SKM-1 (cell line): ENCODE measurements around the gene CAPS.

Source experiments
- DNase-seq: peaks from one replicate; lab custom pipeline; 2025; ENCODE audit not compliant: unreplicated experiment; lab: John Stamatoyannopoulos, UW

Gene CAPS

GRCh38 chr19:5933391-5934068 lies 19.5 kb downstream of the CAPS start:
- no peak for DNase-seq

GRCh38 chr19:5934069-5934401 lies 20.0 kb downstream of the CAPS start:
- no peak for DNase-seq

GRCh38 chr19:5934774-5935472 lies 20.9 kb downstream of the CAPS start:
- DNase-seq, result no peak

GRCh38 chr19:5935473-5936291 lies 21.6 kb downstream of the CAPS start:
- no peak for DNase-seq

- DNase-seq, result no peak
Measured at GRCh38 chr19:5936292-5936592, 22.2 kb downstream of the CAPS start.

- no peak for DNase-seq
Measured at GRCh38 chr19:5937550-5937949, 23.5 kb downstream of the CAPS start.

GRCh38 chr19:5940260-5941208 lies 26.5 kb downstream of the CAPS start:
- DNase-seq, result no peak

GRCh38 chr19:5941673-5942072 lies 27.6 kb downstream of the CAPS start:
- no peak for DNase-seq

- no peak for DNase-seq
Measured at GRCh38 chr19:5943045-5943444, 29.0 kb downstream of the CAPS start.

- no peak for DNase-seq
Measured at GRCh38 chr19:5943623-5944022, 29.6 kb downstream of the CAPS start.

- no peak for DNase-seq
Measured at GRCh38 chr19:5947435-5947834, 33.4 kb downstream of the CAPS start.

GRCh38 chr19:5948752-5949564 lies 34.9 kb downstream of the CAPS start:
- DNase-seq, result no peak

GRCh38 chr19:5949792-5950305 lies 35.8 kb downstream of the CAPS start:
- no peak for DNase-seq

GRCh38 chr19:5950741-5951140 lies 36.7 kb downstream of the CAPS start:
- no peak for DNase-seq

- DNase-seq, result no peak
Measured at GRCh38 chr19:5951338-5951861, 37.3 kb downstream of the CAPS start.

- DNase-seq, result no peak
Measured at GRCh38 chr19:5952193-5953029, 38.4 kb downstream of the CAPS start.

- no peak for DNase-seq
Measured at GRCh38 chr19:5953030-5953589, 39.1 kb downstream of the CAPS start.

GRCh38 chr19:5953680-5954213 lies 39.7 kb downstream of the CAPS start:
- no peak for DNase-seq
